ENCODE measurements around the gene NOC2L. TPM values are rescaled to one million over a fixed set of nuclear protein-coding genes. Genes with fewer than 3 reads are reported as not detected.

NOC2L gene
- total RNA-seq, 3 donors from 2014 or later (not counting 1 experiment from before 2014, with no cell fraction given), result 61.4 to 66.0 (median 61.8) TPM

DNA sequence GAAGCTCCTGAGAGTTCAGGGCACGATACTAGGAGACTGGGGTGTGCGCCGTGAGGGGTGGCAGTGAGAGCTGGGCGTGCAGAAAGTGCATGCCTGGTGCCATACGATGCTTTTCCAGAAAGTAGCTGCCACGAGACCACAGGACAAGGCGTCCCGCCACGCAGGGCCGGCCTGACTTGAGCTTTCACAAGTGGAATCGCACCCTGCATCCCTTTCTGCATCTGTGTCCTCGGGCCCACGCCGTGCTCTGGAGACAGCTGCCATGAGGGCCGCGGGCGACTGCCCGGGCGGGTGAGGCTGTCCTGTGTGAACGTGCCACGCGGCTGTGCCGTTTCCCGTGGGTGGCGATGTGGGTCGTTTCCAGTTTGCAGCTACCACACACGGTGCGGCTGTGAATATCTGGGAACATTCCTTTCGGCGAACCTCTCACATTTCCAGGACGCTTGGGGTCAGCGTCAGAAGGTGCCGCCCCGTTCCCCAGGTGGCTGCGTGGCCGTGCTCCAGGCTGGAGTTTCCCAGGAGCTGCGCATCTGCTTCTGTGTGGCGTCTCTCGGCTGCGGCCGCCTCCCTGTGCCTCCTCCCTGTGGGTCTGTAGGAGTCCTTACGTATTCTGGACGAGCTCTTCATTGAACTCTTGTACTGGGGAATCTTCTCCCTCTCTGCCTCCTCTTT, 23.8 kb upstream of the NOC2L start:
- H3K4me3 Mint-ChIP-seq, result no peak overlapping the region
- H3K36me3 Mint-ChIP-seq, result no peaks in the 10 kb centered on the region
- intact Hi-C loops (cut with micrococcal nuclease), result loop anchor here (5.0 kb wide), 1 partner anchor 309 kb away; no protein-coding TSS in a partner anchor
- Histone ChIP-seq H3K27ac (ENCODE audit: low read length) (no peak overlapping the region), H3K9me3 (ENCODE audit: control insufficient read depth, insufficient read depth, low read length) (no peaks in the 10 kb centered on the region), H3K4me1 (ENCODE audit: control insufficient read depth, insufficient read depth, low read length) (no peaks in the 10 kb centered on the region), H3K4me3 (ENCODE audit: low read length) (no peak overlapping the region), H3K27me3 (ENCODE audit: control insufficient read depth, insufficient read depth, low read length) (no peaks in the 10 kb centered on the region), H3K36me3 (ENCODE audit: control insufficient read depth, insufficient read depth, low read length) (no peaks in the 10 kb centered on the region)
- no peaks in the 10 kb centered on the region for H3K4me1 Mint-ChIP-seq
- H3K9me3 Mint-ChIP-seq, result no peaks in the 10 kb centered on the region
- H3K27me3 Mint-ChIP-seq (ENCODE audit: low read depth in 2 of 2), result peaks cover 17% of the 10 kb centered on the region in 2 donors
- H3K27ac Mint-ChIP-seq, result no peak overlapping the region
- DNase-seq (no peak), ATAC-seq (no peak)
- WGBS (ENCODE audit: insufficient coverage), result 84% methylated on average over 43 of the region's 43 CpGs
- TF ChIP-seq, protein P1, sequence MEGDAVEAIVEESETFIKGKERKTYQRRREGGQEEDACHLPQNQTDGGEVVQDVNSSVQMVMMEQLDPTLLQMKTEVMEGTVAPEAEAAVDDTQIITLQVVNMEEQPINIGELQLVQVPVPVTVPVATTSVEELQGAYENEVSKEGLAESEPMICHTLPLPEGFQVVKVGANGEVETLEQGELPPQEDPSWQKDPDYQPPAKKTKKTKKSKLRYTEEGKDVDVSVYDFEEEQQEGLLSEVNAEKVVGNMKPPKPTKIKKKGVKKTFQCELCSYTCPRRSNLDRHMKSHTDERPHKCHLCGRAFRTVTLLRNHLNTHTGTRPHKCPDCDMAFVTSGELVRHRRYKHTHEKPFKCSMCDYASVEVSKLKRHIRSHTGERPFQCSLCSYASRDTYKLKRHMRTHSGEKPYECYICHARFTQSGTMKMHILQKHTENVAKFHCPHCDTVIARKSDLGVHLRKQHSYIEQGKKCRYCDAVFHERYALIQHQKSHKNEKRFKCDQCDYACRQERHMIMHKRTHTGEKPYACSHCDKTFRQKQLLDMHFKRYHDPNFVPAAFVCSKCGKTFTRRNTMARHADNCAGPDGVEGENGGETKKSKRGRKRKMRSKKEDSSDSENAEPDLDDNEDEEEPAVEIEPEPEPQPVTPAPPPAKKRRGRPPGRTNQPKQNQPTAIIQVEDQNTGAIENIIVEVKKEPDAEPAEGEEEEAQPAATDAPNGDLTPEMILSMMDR (IDR thresholded peaks at IDR 0.05), result no peak

- Histone ChIP-seq H3K27me3 (ENCODE audit: control insufficient read depth, insufficient read depth, low read length) (no peaks in the 10 kb centered on the region), H3K36me3 (ENCODE audit: control insufficient read depth, insufficient read depth, low read length) (no peaks in the 10 kb centered on the region), H3K4me3 (ENCODE audit: low read length) (no peak within 1 kb of the TSS), H3K27ac (ENCODE audit: low read length) (no peak within 1 kb of the TSS), H3K4me1 (ENCODE audit: control insufficient read depth, insufficient read depth, low read length) (no peaks in the 10 kb centered on the region), H3K9me3 (ENCODE audit: control insufficient read depth, insufficient read depth, low read length) (no peaks in the 10 kb centered on the region)
- intact Hi-C loops (cut with micrococcal nuclease), result loop anchor here (5.0 kb wide), 1 partner anchor 310 kb away; no protein-coding TSS in a partner anchor
- Mint-ChIP-seq H3K4me1 (no peaks in the 10 kb centered on the region), H3K4me3 (no peak within 1 kb of the TSS), H3K27ac (no peak within 1 kb of the TSS), H3K9me3 (no peaks in the 10 kb centered on the region), H3K36me3 (no peaks in the 10 kb centered on the region), H3K27me3 (ENCODE audit: low read depth in 2 of 2) (peaks cover 14 to 17% of the 10 kb centered on the region in 2 donors)
- 74% methylated on average over 28 of the region's 28 CpGs for WGBS (ENCODE audit: insufficient coverage)
- TF ChIP-seq, protein P1 (IDR thresholded peaks at IDR 0.05), result no peak
- DNase-seq (no peak), ATAC-seq (no peak)
Measured at GRCh38 chr1:981955-982558, 23.0 kb upstream of the NOC2L start, which contains the start of gene PERM1. TSS of gene PERM1 (minus strand) at chr1:982093. CDS start at chr1:981029, 1,064 bp downstream.

DNA sequence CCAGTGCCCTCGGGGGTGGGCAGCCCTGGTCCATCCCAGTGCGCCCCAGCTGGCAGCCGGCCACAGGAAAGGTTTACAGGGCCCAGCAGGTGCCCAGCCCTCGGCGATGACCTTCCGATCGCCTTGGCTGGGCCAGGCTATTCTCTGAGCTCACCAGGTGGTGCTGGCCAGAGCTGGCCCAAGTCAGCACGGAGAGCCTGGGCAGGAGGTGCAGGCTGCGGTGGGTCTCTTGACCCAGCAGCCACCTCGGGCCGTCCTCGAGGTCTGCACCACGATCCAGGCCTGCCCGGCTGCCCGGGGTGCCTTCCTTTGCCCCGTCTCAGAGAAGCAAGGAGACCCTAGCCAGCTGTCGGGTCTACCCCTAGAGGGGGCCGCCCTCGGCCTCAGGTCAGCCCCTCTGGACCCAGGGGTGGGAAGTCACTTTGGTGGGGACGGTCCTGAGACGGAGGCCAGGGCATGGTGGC, 22.5 kb upstream of the NOC2L start:
- H3K36me3 ChIP-seq (ENCODE audit: control insufficient read depth, insufficient read depth, low read length), result no peaks in the 10 kb centered on the region
- Mint-ChIP-seq H3K27ac (no peak overlapping the region), H3K36me3 (no peaks in the 10 kb centered on the region), H3K9me3 (no peaks in the 10 kb centered on the region), H3K4me1 (no peaks in the 10 kb centered on the region), H3K27me3 (ENCODE audit: low read depth in 2 of 2) (peaks cover 14 to 17% of the 10 kb centered on the region in 2 donors), H3K4me3 (no peak overlapping the region)
- no peaks in the 10 kb centered on the region for H3K9me3 ChIP-seq (ENCODE audit: control insufficient read depth, insufficient read depth, low read length)
- no peaks in the 10 kb centered on the region for H3K4me1 ChIP-seq (ENCODE audit: control insufficient read depth, insufficient read depth, low read length)
- H3K27ac ChIP-seq (ENCODE audit: low read length), result no peak overlapping the region
- no peak overlapping the region for H3K4me3 ChIP-seq (ENCODE audit: low read length)
- ATAC-seq (no peak), DNase-seq (no peak)
- WGBS (ENCODE audit: insufficient coverage), result 78% methylated on average over 21 of the region's 21 CpGs
- intact Hi-C loops (cut with micrococcal nuclease), result loop anchor here (5.0 kb wide), 1 partner anchor 311 kb away; no protein-coding TSS in a partner anchor
- H3K27me3 ChIP-seq (ENCODE audit: control insufficient read depth, insufficient read depth, low read length), result no peaks in the 10 kb centered on the region
- TF ChIP-seq, protein P1 (IDR thresholded peaks at IDR 0.05), result no peak
